HepG2 (cell line): ENCODE data around the gene VDAC1.

Source experiments
- CBFB ChIP-seq: sonication (generic); formaldehyde crosslinking; IDR thresholded peaks from 2 replicates; pipeline ENCODE4 v1.4.0; 2020; ENCODE audit warnings: missing genetic modification reagents
- EP300 ChIP-seq, 3 experiments: sonication (generic) in 1 of 3; formaldehyde crosslinking in 1 of 3; IDR thresholded peaks; 2 replicates each; pipeline versions ENCODE4 v1.5.1 to v1.6.1; 2011 to 2020; ENCODE audit warnings: low read depth in 2 of 3, low read length in 2 of 3, borderline replicate concordance in 1 of 3, improper control_type of control experiment in 1 of 3, mild to moderate bottlenecking in 1 of 3, missing genetic modification reagents in 1 of 3, moderate library complexity in 1 of 3
- EZH2 ChIP-seq: conservative IDR thresholded peaks from 2 replicates; pipeline ENCODE4 v1.6.1; 2012; ENCODE audit warnings: mild to moderate bottlenecking, low read depth, low read length, moderate library complexity
- KLF9 ChIP-seq: IDR thresholded peaks from 2 replicates; pipeline ENCODE4 v1.6.1; 2016; ENCODE audit warnings: low read depth
- PITX1 ChIP-seq: sonication (generic); formaldehyde crosslinking; IDR thresholded peaks from 2 replicates; pipeline ENCODE4 v1.5.1; 2020; ENCODE audit warnings: mild to moderate bottlenecking, missing genetic modification reagents
- SIN3A ChIP-seq: IDR thresholded peaks from 2 replicates; pipeline ENCODE4 v1.6.1; 2011; ENCODE audit warnings: low read depth, mild to moderate bottlenecking, control low read depth, low read length, borderline replicate concordance
- ZNF138 ChIP-seq: sonication (generic); formaldehyde crosslinking; IDR thresholded peaks from 2 replicates; pipeline ENCODE4 v1.5.0; 2020; ENCODE audit warnings: mild to moderate bottlenecking, low read depth, missing genetic modification reagents

GRCh38 chr5:133959643-133960042 lies 45.1 kb downstream of the VDAC1 start:
- no peak for TF ChIP-seq CBFB
- TF ChIP-seq ZNF138 (CRISPR knock-in tag), result no peak
- TF ChIP-seq PITX1 (CRISPR knock-in tag), result no peak
- no peak for TF ChIP-seq EZH2
- TF ChIP-seq EP300 (IDR thresholded peaks at IDR 0.05; ENCODE audit: low read depth in 2 of 2, low read length in 2 of 2), result no peak
- TF ChIP-seq EP300 (CRISPR knock-in tag; IDR thresholded peaks at IDR 0.05; ENCODE audit: borderline replicate concordance), result no peak
- TF ChIP-seq KLF9, result no peak
- no peak for TF ChIP-seq SIN3A
